ENCODE results near the gene PROM1. TPM values are rescaled to one million over a fixed set of nuclear protein-coding genes. Genes with fewer than 3 reads are reported as not detected.

The PROM1 gene
- total and polyA plus RNA-seq, 2 experiments from 2014 or later = 14.3 to 30.8 TPM

DNA sequence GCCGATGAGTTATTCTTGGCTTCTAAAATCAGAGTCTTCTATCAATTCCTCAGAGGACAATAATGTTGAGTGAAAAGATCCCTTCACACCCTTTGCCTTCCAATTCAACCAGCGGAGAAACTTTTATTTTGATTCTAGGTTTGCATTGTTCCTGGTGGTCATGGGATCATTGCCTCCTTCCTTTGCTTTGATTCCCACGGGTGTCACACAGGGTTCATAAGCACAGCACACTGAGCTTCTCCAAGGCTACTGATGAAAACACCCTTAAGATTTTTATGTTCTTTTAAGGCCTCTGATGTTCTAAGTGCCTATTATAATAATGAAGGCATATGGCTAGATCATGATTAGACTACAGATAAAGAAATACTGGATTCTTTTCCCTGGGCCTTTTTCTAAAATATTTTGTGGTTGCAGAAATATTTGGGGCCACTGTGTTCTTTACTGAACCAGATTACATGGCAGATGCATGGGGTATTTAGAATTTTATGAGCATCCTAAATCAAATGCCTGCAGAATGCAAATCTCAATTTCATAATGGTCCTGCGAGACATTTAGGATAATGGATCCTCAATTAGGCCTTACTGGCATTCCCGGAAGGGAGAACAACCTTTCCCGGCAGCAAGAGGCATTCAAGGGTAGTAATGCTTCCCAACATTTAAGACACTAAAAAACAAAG lies 76.9 kb downstream of the PROM1 start:
- Histone ChIP-seq H2AFZ (no peak overlapping the region), H3K27me3 (no peaks in the 10 kb centered on the region), H3K4me1 (ENCODE audit: insufficient read depth) (no peaks in the 10 kb centered on the region), H3K9me3 (ENCODE audit: low read depth) (no peaks in the 10 kb centered on the region), H3K4me2 (no peak overlapping the region), H4K20me1 (ENCODE audit: insufficient read depth, poor library complexity, severe bottlenecking) (no peaks in the 10 kb centered on the region), H3K79me2 (no peaks in the 10 kb centered on the region), H3K27ac (no peak overlapping the region), H3K4me3 (no peak overlapping the region), H3K36me3 (replicated peaks; ENCODE audit: insufficient read depth, low read depth) (no peaks in the 10 kb centered on the region), H3K9me2 (replicated peaks; ENCODE audit: insufficient read depth) (no peaks in the 10 kb centered on the region)
- DNase-seq (ENCODE audit: low spot score) = no peak
- TF ChIP-seq EZH2phosphoT487 (IDR thresholded peaks at IDR 0.05; ENCODE audit: low read depth, severe bottlenecking, unreplicated experiment) (no peak), EZH2 (IDR thresholded peaks at IDR 0.05; ENCODE audit: borderline replicate concordance) (no peak)
- TF ChIP-seq, protein P1, sequence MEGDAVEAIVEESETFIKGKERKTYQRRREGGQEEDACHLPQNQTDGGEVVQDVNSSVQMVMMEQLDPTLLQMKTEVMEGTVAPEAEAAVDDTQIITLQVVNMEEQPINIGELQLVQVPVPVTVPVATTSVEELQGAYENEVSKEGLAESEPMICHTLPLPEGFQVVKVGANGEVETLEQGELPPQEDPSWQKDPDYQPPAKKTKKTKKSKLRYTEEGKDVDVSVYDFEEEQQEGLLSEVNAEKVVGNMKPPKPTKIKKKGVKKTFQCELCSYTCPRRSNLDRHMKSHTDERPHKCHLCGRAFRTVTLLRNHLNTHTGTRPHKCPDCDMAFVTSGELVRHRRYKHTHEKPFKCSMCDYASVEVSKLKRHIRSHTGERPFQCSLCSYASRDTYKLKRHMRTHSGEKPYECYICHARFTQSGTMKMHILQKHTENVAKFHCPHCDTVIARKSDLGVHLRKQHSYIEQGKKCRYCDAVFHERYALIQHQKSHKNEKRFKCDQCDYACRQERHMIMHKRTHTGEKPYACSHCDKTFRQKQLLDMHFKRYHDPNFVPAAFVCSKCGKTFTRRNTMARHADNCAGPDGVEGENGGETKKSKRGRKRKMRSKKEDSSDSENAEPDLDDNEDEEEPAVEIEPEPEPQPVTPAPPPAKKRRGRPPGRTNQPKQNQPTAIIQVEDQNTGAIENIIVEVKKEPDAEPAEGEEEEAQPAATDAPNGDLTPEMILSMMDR (IDR thresholded peaks at IDR 0.05; ENCODE audit: poor library complexity) = no peak
- 64% methylated on average over 6 of the region's 6 CpGs for WGBS (ENCODE audit: low lambda C conversion rate, missing lambda C conversion rate)

DNA sequence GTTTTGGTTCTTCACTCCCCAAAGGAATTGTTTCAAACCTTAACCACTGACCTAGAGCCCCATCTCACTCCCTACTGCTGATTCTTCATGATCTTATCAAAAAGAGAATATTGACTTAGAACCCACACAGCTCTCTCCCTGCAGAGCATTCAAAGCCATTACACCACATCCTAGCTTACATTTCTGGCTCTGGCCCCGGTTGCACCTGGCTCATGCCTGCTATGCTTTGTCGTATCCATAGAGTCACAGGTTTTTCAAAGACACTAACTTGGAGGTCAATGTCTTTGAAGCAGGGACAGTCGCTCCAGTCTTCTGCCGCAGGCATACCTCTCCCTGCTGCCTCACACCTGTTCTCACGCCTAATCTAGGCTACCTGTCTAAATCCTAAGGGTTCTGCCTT lies 78.1 kb downstream of the PROM1 start:
- WGBS (ENCODE audit: low lambda C conversion rate, missing lambda C conversion rate) = 67% methylated on average over 5 of the region's 5 CpGs
- H3K9me3 ChIP-seq (ENCODE audit: low read depth) = no peaks in the 10 kb centered on the region
- H3K4me1 ChIP-seq (ENCODE audit: insufficient read depth) = no peaks in the 10 kb centered on the region
- no peak overlapping the region for H3K27ac ChIP-seq
- no peak overlapping the region for H3K4me3 ChIP-seq
- no peaks in the 10 kb centered on the region for H3K79me2 ChIP-seq
- no peaks in the 10 kb centered on the region for H3K9me2 ChIP-seq (replicated peaks; ENCODE audit: insufficient read depth)
- H3K36me3 ChIP-seq (replicated peaks; ENCODE audit: insufficient read depth, low read depth) = no peaks in the 10 kb centered on the region
- H4K20me1 ChIP-seq (ENCODE audit: insufficient read depth, poor library complexity, severe bottlenecking) = no peaks in the 10 kb centered on the region
- TF ChIP-seq EZH2 (IDR thresholded peaks at IDR 0.05; ENCODE audit: borderline replicate concordance) (no peak), EZH2phosphoT487 (IDR thresholded peaks at IDR 0.05; ENCODE audit: low read depth, severe bottlenecking, unreplicated experiment) (no peak)
- TF ChIP-seq, protein P1 (IDR thresholded peaks at IDR 0.05; ENCODE audit: poor library complexity) = no peak
- H3K4me2 ChIP-seq = no peak overlapping the region
- no peak overlapping the region for H2AFZ ChIP-seq
- no peaks in the 10 kb centered on the region for H3K27me3 ChIP-seq
- DNase-seq (ENCODE audit: low spot score) = no peak

DNA sequence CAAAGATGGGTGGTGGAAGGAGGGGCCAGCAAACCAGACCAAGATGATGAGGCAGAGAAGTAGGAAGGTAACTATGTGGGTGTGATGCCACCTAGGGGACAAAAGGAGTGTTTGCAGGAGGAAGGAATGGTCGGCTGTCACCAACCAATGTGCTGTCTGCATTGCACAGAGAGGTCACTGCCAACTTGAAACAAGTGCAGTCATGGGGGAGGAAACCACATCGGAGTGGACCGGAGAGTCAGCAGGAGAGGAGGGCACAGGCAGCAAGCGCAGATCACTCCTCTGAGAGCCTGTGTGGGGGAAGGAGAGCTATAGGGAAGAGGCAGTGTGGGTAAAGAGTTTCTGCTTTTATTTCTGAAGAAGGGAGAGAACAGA lies 82.4 kb downstream of the PROM1 start:
- no peaks in the 10 kb centered on the region for H4K20me1 ChIP-seq (ENCODE audit: insufficient read depth, poor library complexity, severe bottlenecking)
- no peaks in the 10 kb centered on the region for H3K79me2 ChIP-seq
- H3K4me3 ChIP-seq = no peak overlapping the region
- WGBS (ENCODE audit: low lambda C conversion rate, missing lambda C conversion rate) = 6% methylated on average over 4 of the region's 4 CpGs
- H3K36me3 ChIP-seq (replicated peaks; ENCODE audit: insufficient read depth, low read depth) = no peaks in the 10 kb centered on the region
- DNase-seq (ENCODE audit: low spot score) = peak; percentile 84
- TF ChIP-seq, protein P1 (IDR thresholded peaks at IDR 0.05; ENCODE audit: poor library complexity) = peak; percentile 87
- TF ChIP-seq EZH2 (IDR thresholded peaks at IDR 0.05; ENCODE audit: borderline replicate concordance) = no peak
- no peak overlapping the region for H2AFZ ChIP-seq
- H3K27ac ChIP-seq = no peak overlapping the region
- H3K27me3 ChIP-seq = no peaks in the 10 kb centered on the region
- H3K9me2 ChIP-seq (replicated peaks; ENCODE audit: insufficient read depth) = no peaks in the 10 kb centered on the region
- no peaks in the 10 kb centered on the region for H3K9me3 ChIP-seq (ENCODE audit: low read depth)
- no peaks in the 10 kb centered on the region for H3K4me1 ChIP-seq (ENCODE audit: insufficient read depth)
- H3K4me2 ChIP-seq = no peak overlapping the region
